ENCODE results near the gene CFAP43. TPM values are rescaled to one million over a fixed set of nuclear protein-coding genes. Genes with fewer than 3 reads are reported as not detected.

The CFAP43 gene
- total and polyA plus RNA-seq, 10 of the 15 experiments (the other 5 are each of a cell fraction or from before 2014, with no cell fraction given) = 0.06 to 0.14 (median 0.10) TPM; not detected in 5

- Histone ChIP-seq H3K36me3 (ENCODE audit: control insufficient read depth in 2 of 2, insufficient read depth in 2 of 2, low read length in 1 of 2) (no peaks in the 10 kb centered on the region), H3K79me2 (ENCODE audit: control insufficient read depth, insufficient read depth, low read length) (no peaks in the 10 kb centered on the region), H3K9ac (ENCODE audit: control insufficient read depth, insufficient read depth, low read length) (no peak overlapping the region), H3K4me3 (no peak overlapping the region), H3K4me1 (ENCODE audit: control insufficient read depth, insufficient read depth, low read length) (no peaks in the 10 kb centered on the region), H2AFZ (ENCODE audit: control insufficient read depth, low read depth, low read length) (no peak overlapping the region), H3K27me3 (replicated peaks in 1 of 2; ENCODE audit: control insufficient read depth in 2 of 2, insufficient read depth in 2 of 2, low read length in 1 of 2) (peaks cover 2% of the 10 kb centered on the region in 2 experiments; a peak in 3 of 4 replicates), H3K27ac (ENCODE audit: control insufficient read depth, insufficient read depth) (no peak overlapping the region), H3K9me3 (replicated peaks; ENCODE audit: control insufficient read depth, insufficient read depth, low read length) (no peaks in the 10 kb centered on the region), H3K4me2 (ENCODE audit: control insufficient read depth, insufficient read depth) (no peak overlapping the region), H4K20me1 (ENCODE audit: control insufficient read depth, insufficient read depth) (no peaks in the 10 kb centered on the region)
- FAIRE-seq = no peak
- in situ Hi-C loops (cut with MboI) = no loop called here
- CTCF ChIA-PET = interaction anchor here (0.6 to 9.3 kb wide), 9 partner anchors 9 to 100 kb away, joined by 3 to 120 read pairs (median 27); partner anchors contain the start of genes CFAP58 and GSTO1
- TF ChIP-seq SMC3 (IDR thresholded peaks at IDR 0.05; ENCODE audit: borderline replicate concordance, low read length) (no peak), CHD2 (IDR thresholded peaks at IDR 0.05; ENCODE audit: borderline replicate concordance, low read depth, low read length) (no peak), ESRRA (IDR thresholded peaks at IDR 0.05; ENCODE audit: low read length) (no peak), RELA (IDR thresholded peaks at IDR 0.05; ENCODE audit: borderline replicate concordance, partially characterized antibody) (no peak)
- DNase-seq (ENCODE audit: low read depth, low spot score) = no peak
- ATAC-seq = no peak
- no TSS peak for BruUV-seq (replicated peaks)
- POLR2A ChIA-PET = no interaction called here
- RAD21 ChIA-PET (ENCODE audit: unreplicated experiment) = interaction anchor here (3.7 kb wide), 1 partner anchor 75 kb away, joined by 24 read pairs; no protein-coding TSS in a partner anchor
- intact Hi-C loops (cut with micrococcal nuclease; ENCODE audit: unreplicated experiment) = no loop called here
- 64% methylated on average over 1 of the region's 1 CpG for WGBS (ENCODE audit: insufficient coverage, insufficient replicate concordance, low lambda C conversion rate, missing lambda C conversion rate)
- SMC1A ChIA-PET (ENCODE audit: uncharacterized antibody, unreplicated experiment) = interaction anchor here (0.9 to 4.0 kb wide), 5 partner anchors 10 to 75 kb away, joined by 3 to 38 read pairs (median 3); no protein-coding TSS in a partner anchor
These were observed 44.0 kb upstream of the CFAP43 start for GRCh38 chr10:104276192-104276591.

DNA sequence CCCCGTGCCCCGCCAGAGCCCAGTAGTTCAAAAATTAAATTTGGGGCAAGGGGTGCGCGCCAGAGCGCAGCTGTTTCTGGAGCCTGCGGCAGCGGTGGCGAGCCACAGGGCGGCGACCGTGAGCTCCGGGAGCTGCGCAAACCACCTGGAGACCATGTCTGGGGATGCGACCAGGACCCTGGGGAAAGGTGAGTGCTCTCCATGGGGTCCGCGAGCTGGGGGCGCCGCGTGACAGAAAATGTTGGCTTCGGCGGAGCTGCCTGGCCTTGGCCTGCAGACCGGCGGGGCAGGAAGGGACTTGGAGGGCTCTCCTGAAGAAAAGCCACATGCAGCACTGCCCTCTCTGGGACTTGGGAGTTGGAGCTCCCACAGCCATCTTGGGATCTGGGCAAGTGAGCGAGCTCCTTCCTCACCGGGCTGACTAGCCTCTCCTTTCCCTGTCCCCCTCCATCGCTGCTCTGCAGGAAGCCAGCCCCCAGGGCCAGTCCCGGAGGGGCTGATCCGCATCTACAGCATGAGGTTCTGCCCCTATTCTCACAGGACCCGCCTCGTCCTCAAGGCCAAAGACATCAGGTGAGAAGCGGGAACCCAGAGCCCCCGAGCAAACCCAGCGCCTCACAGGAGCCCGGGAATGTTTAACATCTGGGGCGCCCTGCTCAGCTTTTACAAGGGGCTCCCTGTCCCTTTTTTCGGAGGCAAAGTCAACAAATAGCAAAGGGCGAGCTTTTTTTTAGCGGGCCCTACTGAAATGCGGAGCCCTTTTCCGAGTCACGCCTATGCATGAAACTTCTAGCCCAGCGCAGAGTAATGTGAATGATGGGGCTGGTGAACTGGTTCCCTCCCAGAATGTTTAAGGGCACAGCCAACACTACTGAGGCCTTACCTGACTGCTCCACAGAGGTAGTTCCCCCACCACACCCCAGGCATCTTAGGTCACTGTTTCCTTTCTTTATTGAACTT is 42.9 kb upstream of the CFAP43 start:
- FAIRE-seq = no peak
- no peak overlapping the region for H3K4me2 ChIP-seq (ENCODE audit: control insufficient read depth, insufficient read depth)
- WGBS (ENCODE audit: insufficient coverage, insufficient replicate concordance, low lambda C conversion rate, missing lambda C conversion rate) = 17% methylated on average over 42 of the region's 42 CpGs
- H2AFZ ChIP-seq (ENCODE audit: control insufficient read depth, low read depth, low read length) = no peak overlapping the region
- H3K27ac ChIP-seq (ENCODE audit: control insufficient read depth, insufficient read depth) = no peak overlapping the region
- H3K27me3 ChIP-seq (replicated peaks in 1 of 2; ENCODE audit: control insufficient read depth in 2 of 2, insufficient read depth in 2 of 2, low read length in 1 of 2) = peaks cover 2% of the 10 kb centered on the region in 2 experiments; a peak in 3 of 4 replicates
- no peak overlapping the region for H3K9ac ChIP-seq (ENCODE audit: control insufficient read depth, insufficient read depth, low read length)
- no peaks in the 10 kb centered on the region for H3K4me1 ChIP-seq (ENCODE audit: control insufficient read depth, insufficient read depth, low read length)
- no peak overlapping the region for H3K4me3 ChIP-seq
- H3K9me3 ChIP-seq (replicated peaks; ENCODE audit: control insufficient read depth, insufficient read depth, low read length) = no peaks in the 10 kb centered on the region
- ChIA-PET SMC1A (ENCODE audit: uncharacterized antibody, unreplicated experiment) (interaction anchor here (0.7 to 4.0 kb wide), 19 partner anchors 8 to 570 kb away, joined by 3 to 38 read pairs (median 4); partner anchors contain the start of genes CFAP58 and GSTO1), CTCF (interaction anchor here (0.6 to 9.3 kb wide), 36 partner anchors 8 to 942 kb away, joined by 3 to 120 read pairs (median 4); partner anchors contain the start of genes CFAP43, CFAP58, GSTO1 and SFR1), RAD21 (ENCODE audit: unreplicated experiment) (interaction anchor here (0.8 to 3.7 kb wide), 10 partner anchors 11 to 1416 kb away, joined by 3 to 24 read pairs (median 4); partner anchors contain the start of genes CFAP58 and GSTO1), POLR2A (interaction anchor here (0.6 to 0.7 kb wide), 2 partner anchors 18 to 1357 kb away, joined by 3 read pairs; no protein-coding TSS in a partner anchor)
- H3K79me2 ChIP-seq (ENCODE audit: control insufficient read depth, insufficient read depth, low read length) = no peaks in the 10 kb centered on the region
- H4K20me1 ChIP-seq (ENCODE audit: control insufficient read depth, insufficient read depth) = no peaks in the 10 kb centered on the region
- intact Hi-C loops (cut with micrococcal nuclease; ENCODE audit: unreplicated experiment) (no loop called here), in situ Hi-C loops (cut with MboI) (no loop called here)
- H3K36me3 ChIP-seq (ENCODE audit: control insufficient read depth in 2 of 2, insufficient read depth in 2 of 2, low read length in 1 of 2) = no peaks in the 10 kb centered on the region
- BruUV-seq (replicated peaks) = no TSS peak
- no peak for DNase-seq (ENCODE audit: low read depth, low spot score)
- ATAC-seq = peak; percentile 97
- peak in 1 of 2 experiments; percentile 10; a peak in 1 of 4 replicates for TF ChIP-seq BHLHE40 (IDR thresholded peaks at IDR 0.05; ENCODE audit: borderline replicate concordance in 1 of 2, low read depth in 2 of 2, low read length in 1 of 2)
- TF ChIP-seq TCF12 (IDR thresholded peaks at IDR 0.05; ENCODE audit: low read depth, low read length) = 0 out of 2 replicates have a peak, but pooled peaks have one; percentile 37
- TF ChIP-seq ZBED1 (IDR thresholded peaks at IDR 0.05; ENCODE audit: borderline replicate concordance) = no peak
- no peak for TF ChIP-seq HDAC2 (IDR thresholded peaks at IDR 0.05)
- no peak for TF ChIP-seq SIX5 (IDR thresholded peaks at IDR 0.05; ENCODE audit: low read depth, low read length, severe bottlenecking)
- no peak for TF ChIP-seq MTA2 (IDR thresholded peaks at IDR 0.05; ENCODE audit: low read depth)
- TF ChIP-seq MEF2B (IDR thresholded peaks at IDR 0.05; ENCODE audit: partially characterized antibody, poor library complexity, severe bottlenecking) = no peak
- no peak for TF ChIP-seq CBFB (IDR thresholded peaks at IDR 0.05; ENCODE audit: low read depth)
- 0 out of 2 replicates have a peak, but pooled peaks have one; percentile 30 for TF ChIP-seq RUNX3 (IDR thresholded peaks at IDR 0.05; ENCODE audit: low read length)
- TF ChIP-seq CTCF (IDR thresholded peaks at IDR 0.05 in 2 of 3, conservative IDR thresholded peaks at IDR 0.05 in 1 of 3; ENCODE audit: control insufficient read depth in 2 of 3, extremely low read depth in 1 of 3, insufficient read depth in 1 of 3, low read depth in 3 of 3, low read length in 3 of 3) = peak; percentile 69 to 97 (median 86)

Measured in GM12878 (cell line).